Stimulated activated CD4-positive, alpha-beta T cell treated with anti-CD3 and anti-CD28 coated beads, Interleukin-15, amount 100 ng/mL, for 24 hours (primary cell): ENCODE measurements around the gene THEM5.

Source experiments
- DNase-seq: peaks from one replicate; pipeline ENCODE4 v3.0.0-alpha.2; 2020

The THEM5 gene

DNA sequence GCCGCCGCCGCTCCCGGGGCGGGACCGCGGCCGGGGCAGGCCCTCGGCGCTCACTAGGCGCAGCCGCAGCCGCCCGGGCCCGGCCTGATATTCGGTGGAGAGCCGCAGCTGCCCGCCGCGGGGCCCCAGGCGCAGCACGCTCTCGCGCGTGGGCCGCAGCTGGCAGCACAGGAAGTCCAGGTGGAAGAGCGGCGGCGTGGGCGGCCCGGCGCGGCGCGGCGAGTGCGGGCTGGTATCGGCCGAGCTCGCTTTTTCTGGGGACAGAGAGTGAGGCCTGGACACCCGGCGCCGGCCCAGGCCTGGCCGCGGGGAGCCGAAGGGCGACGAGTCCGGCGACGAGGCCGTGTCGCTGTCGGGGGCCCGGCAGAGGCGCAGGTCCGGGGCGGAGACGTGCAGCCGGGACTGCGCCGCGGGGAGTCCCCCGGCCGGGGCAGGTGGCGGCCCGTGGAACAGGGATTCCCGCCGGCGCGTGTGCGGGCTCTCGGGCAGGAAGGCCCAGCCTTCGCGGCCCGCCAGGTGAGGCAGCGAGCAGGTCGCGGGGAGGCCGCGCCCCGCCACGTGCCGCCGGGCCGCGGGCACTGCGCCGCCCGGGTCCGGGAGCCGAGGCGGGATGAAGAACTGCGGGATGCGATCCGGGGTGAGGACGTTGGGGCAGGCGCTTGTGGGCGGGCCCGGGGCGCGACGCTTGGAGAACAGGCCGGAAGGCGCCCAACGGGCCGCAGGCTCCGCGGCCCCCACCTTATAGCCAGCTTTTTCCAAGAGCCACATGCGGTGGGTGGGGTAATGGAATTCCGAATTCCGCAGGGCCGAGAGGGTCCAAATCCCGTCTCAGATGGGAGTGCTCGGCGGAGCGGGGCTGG, 15.1 kb downstream of the THEM5 start:
- DNase-seq, result peak; percentile 68

DNA sequence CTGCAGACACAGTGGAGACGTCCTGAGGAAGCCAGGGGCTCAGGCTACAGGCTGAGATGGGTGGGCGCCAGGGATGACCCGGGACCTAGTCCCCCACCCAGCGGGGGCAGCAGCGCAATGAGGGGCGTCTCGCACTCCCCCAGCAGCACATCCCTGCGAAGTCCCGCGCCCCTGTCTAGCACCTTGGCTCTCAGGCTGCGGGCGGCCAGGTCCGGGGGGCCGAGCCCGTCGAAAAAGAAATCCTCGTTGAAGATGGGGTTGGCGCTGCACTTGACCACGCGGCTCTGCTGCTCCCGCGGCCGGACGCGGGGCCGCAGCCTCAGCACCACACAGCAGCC, 15.7 kb downstream of the THEM5 start:
- DNase-seq, result peak; percentile 23

DNA sequence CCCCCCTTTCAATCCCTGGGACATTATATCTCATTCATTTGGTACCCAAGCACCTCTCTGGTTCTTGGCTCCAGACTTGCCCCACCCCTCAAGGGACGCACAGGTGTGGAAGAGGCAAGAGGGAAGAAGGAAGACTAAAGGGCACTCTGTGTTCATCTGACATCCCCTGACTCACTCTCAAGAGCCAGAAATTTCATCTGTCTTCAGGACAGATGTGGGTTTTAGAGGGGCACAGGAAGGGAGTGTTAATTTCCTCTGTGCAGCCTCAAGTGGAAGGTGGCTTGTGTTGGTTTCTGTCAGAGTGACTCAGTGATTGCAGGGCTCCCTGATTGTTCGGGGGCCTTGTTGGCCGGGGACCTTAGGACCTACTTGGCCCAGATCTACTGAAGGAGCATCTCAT, 16.3 kb downstream of the THEM5 start:
- DNase-seq, result peak; percentile 46

DNA sequence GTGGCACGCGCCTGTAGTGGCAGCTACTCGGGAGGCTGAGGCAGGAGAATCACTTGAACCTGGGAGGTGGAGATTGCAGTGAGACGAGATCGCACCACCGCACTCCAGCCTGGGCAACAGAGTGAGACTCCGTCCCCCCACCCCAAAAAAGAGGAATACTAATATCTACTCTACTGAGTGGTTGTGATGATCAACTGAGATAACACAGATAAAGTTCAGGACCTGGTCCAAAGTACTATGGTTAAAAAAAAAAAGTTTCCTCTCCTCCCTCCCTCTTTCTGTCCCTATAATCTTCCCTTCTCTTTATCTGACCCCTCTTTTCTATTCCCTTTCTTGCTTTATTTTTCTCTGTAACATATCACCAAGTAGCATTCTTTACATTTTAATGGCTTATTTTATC, 17.9 kb downstream of the THEM5 start:
- no peak for DNase-seq

- DNase-seq, result no peak
Observed at GRCh38 chr1:151834239-151834638, 19.3 kb downstream of the THEM5 start.

- no peak for DNase-seq
Observed at GRCh38 chr1:151833172-151833900, 20.2 kb downstream of the THEM5 start.

- DNase-seq, result no peak
Observed at GRCh38 chr1:151832318-151832980, 21.1 kb downstream of the THEM5 start.

GRCh38 chr1:151831605-151832004, 21.9 kb downstream of the THEM5 start, which contains the start of gene RORC:
Gene RORC (minus strand): TSS chr1:151831802. CDS start chr1:151831764, 38 bp downstream.
- no peak for DNase-seq

DNA sequence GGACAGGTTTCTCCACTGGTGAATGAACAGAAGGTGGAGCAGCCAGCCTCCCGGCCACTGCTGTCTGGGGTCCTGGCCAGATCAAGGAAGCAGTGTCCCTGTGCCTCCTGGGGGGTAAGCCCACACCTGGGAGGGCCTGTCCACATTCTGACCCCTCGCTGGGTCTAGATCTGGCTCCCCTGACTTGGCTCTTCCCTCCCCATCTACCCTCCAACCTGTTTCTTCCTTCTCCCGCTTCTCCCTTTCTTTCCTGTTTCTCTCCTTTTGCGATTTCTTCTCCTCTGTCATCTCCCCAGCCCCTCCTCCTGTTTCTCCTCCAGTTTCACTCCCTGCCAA, 22.3 kb downstream of the THEM5 start:
- no peak for DNase-seq

- no peak for DNase-seq
Observed at GRCh38 chr1:151830055-151830454, 23.5 kb downstream of the THEM5 start.

DNA sequence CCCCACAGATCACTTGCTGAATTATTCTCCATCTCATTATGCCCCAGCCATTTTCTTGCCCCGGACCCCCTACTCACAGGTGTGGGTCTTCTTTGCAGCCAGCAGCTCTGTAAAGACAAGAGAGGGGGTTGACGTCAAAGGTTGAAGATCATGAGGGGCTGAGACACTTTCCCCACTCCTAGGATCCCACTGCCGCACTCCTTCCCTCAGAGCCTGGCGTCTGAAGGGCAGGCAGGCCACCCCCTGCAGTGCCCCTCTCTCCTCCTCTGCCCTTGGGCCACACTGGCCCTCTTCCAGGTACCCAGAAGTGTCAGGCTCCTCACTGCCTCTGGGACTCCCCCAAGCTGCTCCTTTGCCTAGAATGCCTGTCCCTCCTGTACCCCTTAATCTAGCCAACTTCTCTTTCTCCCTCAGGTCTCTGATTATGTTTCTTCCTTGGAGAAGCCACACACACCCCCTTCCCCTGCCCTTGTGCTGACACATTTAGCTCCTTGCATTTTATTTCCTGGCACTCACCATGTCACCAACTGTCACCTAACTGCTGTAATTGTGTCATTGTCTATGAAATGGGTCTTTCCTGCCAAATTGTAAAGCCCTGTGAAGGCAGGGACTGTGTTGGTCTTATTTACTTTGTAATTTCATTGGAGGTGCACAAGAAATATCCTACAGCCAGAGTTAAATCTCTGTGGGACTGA, 24.0 kb downstream of the THEM5 start:
- no peak for DNase-seq

DNA sequence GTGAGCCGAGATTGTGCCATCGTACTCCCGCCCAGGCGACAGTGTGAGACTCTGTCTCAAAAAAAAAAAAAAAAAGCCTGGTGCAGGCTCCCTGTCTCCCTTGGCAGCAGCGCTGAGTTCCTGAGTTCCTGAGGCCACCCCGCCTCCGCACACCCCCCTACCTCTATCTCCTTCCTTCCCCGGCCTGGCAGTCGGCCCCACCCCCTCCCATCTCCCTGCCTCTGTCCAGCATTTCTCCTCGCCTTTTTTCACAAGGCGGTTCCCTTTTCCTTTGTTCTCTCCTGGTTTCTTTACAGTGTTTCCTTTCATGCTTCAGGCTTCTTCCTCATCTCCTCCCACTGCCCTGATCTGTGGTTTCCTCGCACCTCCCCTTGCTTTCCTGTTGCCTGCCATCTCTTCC, 24.6 kb downstream of the THEM5 start:
- no peak for DNase-seq

DNA sequence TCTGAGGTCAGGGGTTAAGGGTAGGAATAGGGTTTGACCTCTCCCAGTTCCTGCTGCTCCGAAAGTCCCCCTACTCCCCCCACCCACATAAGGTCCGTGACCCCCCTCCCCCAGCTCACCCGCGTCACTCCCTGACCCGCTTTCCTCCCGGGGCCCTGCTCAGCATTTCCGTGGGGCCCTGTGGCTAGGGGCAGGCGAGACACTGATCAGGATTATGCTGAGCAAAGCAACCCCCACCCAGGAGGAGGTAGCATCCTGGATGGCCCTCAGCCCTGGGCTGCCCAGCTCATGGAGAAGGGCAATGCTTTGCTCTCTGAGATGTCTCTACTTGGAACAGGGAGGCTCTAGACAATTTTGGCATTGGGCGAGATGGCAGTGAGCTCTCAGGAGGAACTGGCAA, 25.7 kb downstream of the THEM5 start:
- peak; percentile 31 for DNase-seq

DNA sequence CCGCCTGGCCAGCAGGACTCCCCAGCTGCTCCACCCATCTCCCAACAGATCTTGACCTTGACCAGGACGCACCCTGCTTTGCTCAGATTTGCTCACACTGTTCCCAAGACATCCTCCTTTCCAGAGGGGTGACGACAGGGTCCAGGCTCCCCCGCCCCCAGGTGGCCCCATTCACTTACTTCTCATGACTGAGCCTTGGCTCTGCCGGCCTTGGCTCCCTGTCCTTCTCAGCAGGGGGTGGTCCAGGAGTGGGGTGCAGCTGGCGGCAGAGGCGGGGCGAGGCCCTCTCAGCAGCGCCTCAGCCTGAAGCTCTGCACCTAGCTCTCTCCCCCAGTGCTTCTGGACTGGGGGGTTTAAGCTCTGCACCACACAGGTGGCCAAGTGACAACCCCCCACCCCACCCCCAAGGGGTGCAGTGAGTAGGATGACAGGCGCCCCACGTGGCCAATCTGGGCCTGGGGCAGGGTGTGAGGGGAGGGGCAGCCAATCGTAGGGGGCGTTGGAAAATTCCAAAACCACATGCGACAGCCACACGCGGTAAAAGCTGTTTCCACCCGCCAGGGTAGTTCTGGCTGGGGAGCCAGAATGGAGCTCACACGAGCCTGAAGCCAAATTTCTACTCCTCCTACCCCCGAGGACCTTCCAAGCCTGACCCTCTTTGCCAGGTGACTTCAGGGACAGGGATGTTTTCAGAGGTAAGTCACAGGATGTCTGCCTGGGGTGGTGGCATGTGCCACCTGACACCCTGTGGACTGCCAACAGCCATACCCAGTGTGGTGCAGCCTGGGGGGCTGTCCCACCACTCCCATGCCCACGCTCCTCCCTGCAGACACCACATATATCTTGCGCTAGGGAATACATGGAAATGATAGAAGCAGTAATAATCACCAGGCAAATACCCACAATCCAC, 27.5 kb downstream of the THEM5 start:
- DNase-seq, result peak; percentile 64

DNA sequence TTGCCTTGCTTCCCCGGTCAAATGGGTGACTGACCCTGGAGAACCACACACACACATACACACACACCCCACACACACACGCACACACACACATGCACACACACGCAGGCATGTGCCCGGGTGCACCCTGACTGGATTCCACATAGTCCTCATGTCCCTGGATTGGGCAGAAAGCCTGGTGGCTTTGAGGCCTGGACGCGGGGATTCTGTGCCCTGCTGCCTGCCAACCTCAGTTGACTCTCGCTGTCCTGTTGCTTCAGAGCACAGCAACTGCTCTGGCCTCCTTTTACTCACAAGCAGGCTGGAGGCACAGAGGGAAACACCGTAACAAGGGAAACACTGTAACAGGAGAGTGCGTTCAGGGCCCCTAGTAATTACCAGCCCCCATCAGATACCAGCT, 28.3 kb downstream of the THEM5 start:
- DNase-seq, result no peak

DNA sequence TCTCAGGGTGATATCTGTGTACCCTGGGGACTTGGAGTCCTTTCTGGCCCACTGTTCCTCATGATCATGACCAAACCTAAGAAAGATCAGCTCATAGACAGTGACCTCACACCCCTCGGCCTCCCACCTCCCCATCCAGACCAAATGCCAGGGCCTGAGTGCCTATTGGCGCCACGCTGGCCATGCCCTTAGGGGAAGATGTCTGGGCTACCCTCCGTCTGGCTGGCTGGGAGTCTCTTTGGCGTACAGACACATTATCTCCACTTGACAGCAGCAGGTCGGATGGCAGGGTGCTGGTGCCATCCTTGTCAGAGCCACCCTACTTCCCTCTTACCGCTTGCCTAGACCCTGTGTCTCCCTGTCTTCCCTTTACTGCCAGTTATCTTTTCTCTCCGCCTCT, 30.3 kb downstream of the THEM5 start:
- no peak for DNase-seq

DNA sequence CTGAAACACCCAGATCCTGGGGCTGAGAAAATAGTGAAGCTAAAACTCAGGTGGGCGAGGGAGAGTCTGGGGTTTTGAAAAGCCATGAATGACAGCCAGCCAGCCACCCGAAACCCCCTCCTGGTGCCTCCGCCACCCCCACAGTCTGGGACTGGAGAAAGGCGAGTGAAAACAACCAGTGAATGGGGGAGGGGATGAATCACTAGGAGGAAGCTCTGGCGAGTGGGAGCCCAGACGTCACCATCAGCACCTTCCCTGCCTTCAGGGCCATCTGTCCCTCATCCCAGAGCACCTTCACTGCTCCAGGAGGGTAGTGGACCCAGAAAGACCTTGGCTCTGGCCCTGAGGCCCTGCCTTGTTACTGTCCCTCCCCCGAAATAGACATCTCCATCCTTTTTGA, 31.1 kb downstream of the THEM5 start:
- DNase-seq, result peak; percentile 73

DNA sequence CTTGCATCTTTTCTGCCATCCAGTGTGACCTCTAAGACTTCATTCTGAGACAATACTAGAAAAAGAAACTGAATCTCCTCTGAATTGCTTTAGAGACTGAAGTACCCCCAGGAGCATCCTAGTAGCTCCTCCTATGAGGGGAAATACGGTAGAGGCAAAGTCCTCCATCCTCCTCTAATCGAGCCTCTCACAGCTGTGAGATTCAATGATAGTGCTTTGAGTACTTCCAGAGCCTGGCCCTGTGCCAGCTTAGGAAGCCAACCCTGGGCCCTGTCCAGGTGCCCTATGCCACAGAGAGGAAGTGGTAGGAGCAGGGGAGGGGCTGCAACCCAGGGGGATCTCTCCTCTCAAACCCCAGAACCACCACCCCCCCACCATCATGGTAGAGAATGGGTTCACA, 32.6 kb downstream of the THEM5 start:
- DNase-seq, result no peak

GRCh38 chr1:151819976-151820623, 33.4 kb downstream of the THEM5 start:
- peak; percentile 53 for DNase-seq

DNA sequence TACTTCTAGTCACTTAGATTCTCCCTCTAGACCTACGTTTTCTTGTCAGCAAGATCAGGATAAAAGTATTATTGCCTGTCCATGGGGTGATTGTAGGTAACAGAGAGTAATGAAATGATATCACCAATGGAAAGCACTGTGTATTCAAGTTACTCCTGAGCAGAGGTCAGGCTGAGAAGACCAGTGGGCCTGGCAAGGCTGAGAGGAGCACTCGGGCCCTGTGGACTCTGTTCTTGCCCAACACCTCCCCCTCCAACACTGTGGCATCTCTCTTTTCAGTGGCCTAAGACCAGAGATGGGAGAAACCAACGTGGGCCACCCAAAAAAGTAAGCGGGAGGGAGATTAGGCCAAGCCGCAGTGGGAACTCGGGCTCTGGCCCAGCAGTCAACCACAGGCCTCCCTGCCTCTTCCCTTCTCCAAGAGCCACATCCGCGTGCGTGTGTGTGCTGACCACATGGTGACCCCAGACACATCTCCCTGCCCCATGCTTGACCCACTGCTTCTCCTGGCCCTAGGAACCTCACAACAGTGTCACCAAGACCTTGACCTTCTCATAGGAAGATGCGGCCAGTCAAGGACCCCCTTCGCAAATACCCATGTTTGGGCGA, 34.2 kb downstream of the THEM5 start:
- no peak for DNase-seq

GRCh38 chr1:151817353-151817730, 36.2 kb downstream of the THEM5 start:
- DNase-seq, result no peak
